RWPE2 (cell line): ENCODE measurements around the gene LIPC.
A peak's percentile ranks its signal among the peaks of the same experiment; 100 is the strongest.

Experiments used
- ATAC-seq: fragments of 200-7000 bp; cut with Tn5 transposase; 3 replicates; pipeline ENCODE4 v1.9.1; 2021; ENCODE audit warnings: low read depth
- DNase-seq: peaks from one replicate; pipeline ENCODE4 v3.0.0-alpha.2; 2020; ENCODE audit warnings: low spot score
- H3K27ac ChIP-seq: fragments of 450-650 bp; 2 replicates; pipeline ENCODE4 v1.5.1; 2017; ENCODE audit warnings: mild to moderate bottlenecking; ENCODE audit not compliant: poor library complexity, severe bottlenecking
- H3K27me3 ChIP-seq: fragments of 250-450 bp; sonication (Bioruptor Pico); 2 replicates; pipeline ENCODE4 v1.5.1; 2021; ENCODE audit warnings: mild to moderate bottlenecking, moderate library complexity; ENCODE audit not compliant: insufficient read depth, poor library complexity, severe bottlenecking
- H3K36me3 ChIP-seq: fragments of 250-450 bp; sonication (Bioruptor Pico); 2 replicates; pipeline ENCODE4 v1.5.1; 2020; ENCODE audit warnings: low read depth, mild to moderate bottlenecking, moderate library complexity
- H3K4me1 ChIP-seq: fragments of 250-450 bp; sonication (Bioruptor Pico); 2 replicates; pipeline ENCODE4 v1.5.1; 2021; ENCODE audit warnings: mild to moderate bottlenecking, moderate library complexity; ENCODE audit not compliant: insufficient read depth, poor library complexity, severe bottlenecking
- H3K4me3 ChIP-seq: fragments of 250-450 bp; sonication (Bioruptor Pico); 2 replicates; pipeline ENCODE4 v1.5.1; 2021; ENCODE audit warnings: mild to moderate bottlenecking, moderate library complexity; ENCODE audit not compliant: severe bottlenecking
- H3K9me3 ChIP-seq: fragments of 250-450 bp; sonication (Bioruptor Pico); 2 replicates; pipeline ENCODE4 v1.5.1; 2021; ENCODE audit warnings: mild to moderate bottlenecking, moderate library complexity; ENCODE audit not compliant: severe bottlenecking
- TF ChIP-seq, protein P1 (sequence below): fragments of 450-650 bp; IDR thresholded peaks from one replicate; pipeline ENCODE4 v1.5.1; 2017; ENCODE audit warnings: mild to moderate bottlenecking, moderate library complexity; ENCODE audit not compliant: poor library complexity, severe bottlenecking

Gene LIPC

DNA sequence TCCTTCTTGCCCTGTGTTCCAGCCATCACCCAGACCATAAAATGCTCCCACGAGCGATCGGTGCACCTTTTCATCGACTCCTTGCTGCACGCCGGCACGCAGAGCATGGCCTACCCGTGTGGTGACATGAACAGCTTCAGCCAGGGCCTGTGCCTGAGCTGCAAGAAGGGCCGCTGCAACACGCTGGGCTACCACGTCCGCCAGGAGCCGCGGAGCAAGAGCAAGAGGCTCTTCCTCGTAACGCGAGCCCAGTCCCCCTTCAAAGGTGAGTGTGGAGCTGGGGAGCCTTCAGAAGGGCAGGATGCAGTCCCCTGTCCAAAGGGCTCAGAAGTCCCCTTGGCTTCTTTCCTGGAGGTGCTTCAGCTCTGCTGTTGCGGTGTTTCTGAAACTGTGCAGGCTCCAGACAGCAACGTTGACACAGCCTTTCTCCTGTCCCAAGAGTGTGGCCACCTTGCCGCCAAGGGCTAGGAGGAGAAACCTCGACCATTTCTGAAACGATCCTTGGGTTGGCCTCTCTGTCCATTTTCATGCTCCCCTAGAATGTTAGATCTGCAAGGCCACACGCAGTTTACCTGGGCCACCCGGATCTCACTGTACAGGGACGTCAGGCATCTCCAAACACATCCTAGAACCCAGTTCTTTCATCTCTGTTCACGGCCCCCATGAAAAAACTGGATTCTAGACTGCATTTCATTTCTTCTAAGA, 116.7 kb downstream of the LIPC start:
- no peak overlapping the region for H3K27ac ChIP-seq
- ATAC-seq: no peak
- DNase-seq: no peak
- no peak overlapping the region for H3K4me3 ChIP-seq
- peaks cover 27% of the 10 kb centered on the region for H3K4me1 ChIP-seq
- TF ChIP-seq, protein P1, sequence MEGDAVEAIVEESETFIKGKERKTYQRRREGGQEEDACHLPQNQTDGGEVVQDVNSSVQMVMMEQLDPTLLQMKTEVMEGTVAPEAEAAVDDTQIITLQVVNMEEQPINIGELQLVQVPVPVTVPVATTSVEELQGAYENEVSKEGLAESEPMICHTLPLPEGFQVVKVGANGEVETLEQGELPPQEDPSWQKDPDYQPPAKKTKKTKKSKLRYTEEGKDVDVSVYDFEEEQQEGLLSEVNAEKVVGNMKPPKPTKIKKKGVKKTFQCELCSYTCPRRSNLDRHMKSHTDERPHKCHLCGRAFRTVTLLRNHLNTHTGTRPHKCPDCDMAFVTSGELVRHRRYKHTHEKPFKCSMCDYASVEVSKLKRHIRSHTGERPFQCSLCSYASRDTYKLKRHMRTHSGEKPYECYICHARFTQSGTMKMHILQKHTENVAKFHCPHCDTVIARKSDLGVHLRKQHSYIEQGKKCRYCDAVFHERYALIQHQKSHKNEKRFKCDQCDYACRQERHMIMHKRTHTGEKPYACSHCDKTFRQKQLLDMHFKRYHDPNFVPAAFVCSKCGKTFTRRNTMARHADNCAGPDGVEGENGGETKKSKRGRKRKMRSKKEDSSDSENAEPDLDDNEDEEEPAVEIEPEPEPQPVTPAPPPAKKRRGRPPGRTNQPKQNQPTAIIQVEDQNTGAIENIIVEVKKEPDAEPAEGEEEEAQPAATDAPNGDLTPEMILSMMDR: no peak
- H3K9me3 ChIP-seq: no peaks in the 10 kb centered on the region
- no peaks in the 10 kb centered on the region for H3K36me3 ChIP-seq
- H3K27me3 ChIP-seq: no peaks in the 10 kb centered on the region

- no peak overlapping the region for H3K27ac ChIP-seq
- ATAC-seq (no peak), DNase-seq (no peak)
- TF ChIP-seq, protein P1: no peak
- H3K36me3 ChIP-seq: no peaks in the 10 kb centered on the region
- no peaks in the 10 kb centered on the region for H3K9me3 ChIP-seq
- H3K4me1 ChIP-seq: peaks cover 27% of the 10 kb centered on the region
- H3K4me3 ChIP-seq: no peak overlapping the region
- no peaks in the 10 kb centered on the region for H3K27me3 ChIP-seq
Measured at GRCh38 chr15:58549013-58549784, 117.4 kb downstream of the LIPC start.

GRCh38 chr15:58549785-58550074, 117.9 kb downstream of the LIPC start:
- Histone ChIP-seq H3K9me3 (no peaks in the 10 kb centered on the region), H3K36me3 (no peaks in the 10 kb centered on the region), H3K4me3 (no peak overlapping the region), H3K27me3 (no peaks in the 10 kb centered on the region), H3K27ac (no peak overlapping the region), H3K4me1 (peaks cover 27% of the 10 kb centered on the region)
- TF ChIP-seq, protein P1: no peak
- DNase-seq (no peak), ATAC-seq (no peak)

GRCh38 chr15:58551084-58551763, 119.4 kb downstream of the LIPC start:
- no peaks in the 10 kb centered on the region for H3K36me3 ChIP-seq
- TF ChIP-seq, protein P1: no peak
- H3K4me3 ChIP-seq: no peak overlapping the region
- no peaks in the 10 kb centered on the region for H3K27me3 ChIP-seq
- ATAC-seq (no peak), DNase-seq (no peak)
- H3K9me3 ChIP-seq: no peaks in the 10 kb centered on the region
- H3K4me1 ChIP-seq: peaks cover 27% of the 10 kb centered on the region
- peak overlapping the region; percentile 55 for H3K27ac ChIP-seq
